ENCODE results near the gene OSTM1.

GRCh38 chr6:108093781-108094300, 19.3 kb upstream of the OSTM1 start:
- no peak for TF ChIP-seq POLR2A (IDR thresholded peaks at IDR 0.05)
- no peak for TF ChIP-seq POLR2AphosphoS5 (IDR thresholded peaks at IDR 0.05)
- TF ChIP-seq CTCF (IDR thresholded peaks at IDR 0.05) = no peak
- TF ChIP-seq EP300 (IDR thresholded peaks at IDR 0.05; ENCODE audit: low read depth) = no peak

Measured in transverse colon (tissue), 4 donors.